Measurements from ENCODE around the gene NOMO2.
"Not testable (repeated sequence)": the region's sequence is repeated elsewhere in the genome, so short reads cannot be mapped to it uniquely, and the experiment has no call there.

The NOMO2 gene

GRCh38 chr16:18591908-18592307 is 30.0 kb upstream of the NOMO2 start:
- not testable (repeated sequence) for H3K36me3 ChIP-seq (ENCODE audit: insufficient read depth, insufficient read length, low read length); H3K9me3 ChIP-seq (ENCODE audit: insufficient read depth, low read length); H3K27me3 ChIP-seq (ENCODE audit: insufficient read depth, insufficient read length); H3K4me3 ChIP-seq (ENCODE audit: insufficient read length, low read depth); H3K4me1 ChIP-seq (ENCODE audit: insufficient read depth, insufficient read length); H3K9ac ChIP-seq (ENCODE audit: insufficient read length, low read depth); DNase-seq (ENCODE audit: low read depth, low spot score)

GRCh38 chr16:18591441-18591840 is 29.5 kb upstream of the NOMO2 start:
- not testable (repeated sequence) for H3K4me1 ChIP-seq (ENCODE audit: insufficient read depth, insufficient read length); H3K27me3 ChIP-seq (ENCODE audit: insufficient read depth, insufficient read length); H3K4me3 ChIP-seq (ENCODE audit: insufficient read length, low read depth); H3K9ac ChIP-seq (ENCODE audit: insufficient read length, low read depth); H3K36me3 ChIP-seq (ENCODE audit: insufficient read depth, insufficient read length, low read length); DNase-seq (ENCODE audit: low read depth, low spot score); H3K9me3 ChIP-seq (ENCODE audit: insufficient read depth, low read length)

GRCh38 chr16:18589806-18590205 is 27.9 kb upstream of the NOMO2 start:
- not testable (repeated sequence) for H3K9me3 ChIP-seq (ENCODE audit: insufficient read depth, low read length); DNase-seq (ENCODE audit: low read depth, low spot score); H3K9ac ChIP-seq (ENCODE audit: insufficient read length, low read depth); H3K4me1 ChIP-seq (ENCODE audit: insufficient read depth, insufficient read length); H3K4me3 ChIP-seq (ENCODE audit: insufficient read length, low read depth); H3K36me3 ChIP-seq (ENCODE audit: insufficient read depth, insufficient read length, low read length); H3K27me3 ChIP-seq (ENCODE audit: insufficient read depth, insufficient read length)

- not testable (repeated sequence) for DNase-seq (ENCODE audit: low read depth, low spot score); H3K36me3 ChIP-seq (ENCODE audit: insufficient read depth, insufficient read length, low read length); H3K9ac ChIP-seq (ENCODE audit: insufficient read length, low read depth); H3K4me3 ChIP-seq (ENCODE audit: insufficient read length, low read depth); H3K9me3 ChIP-seq (ENCODE audit: insufficient read depth, low read length); H3K27me3 ChIP-seq (ENCODE audit: insufficient read depth, insufficient read length); H3K4me1 ChIP-seq (ENCODE audit: insufficient read depth, insufficient read length)
Measured at GRCh38 chr16:18586560-18587540, 25.0 kb upstream of the NOMO2 start.

- not testable (repeated sequence) for H3K4me3 ChIP-seq (ENCODE audit: insufficient read length, low read depth); H3K4me1 ChIP-seq (ENCODE audit: insufficient read depth, insufficient read length); H3K9me3 ChIP-seq (ENCODE audit: insufficient read depth, low read length); H3K36me3 ChIP-seq (ENCODE audit: insufficient read depth, insufficient read length, low read length); H3K27me3 ChIP-seq (ENCODE audit: insufficient read depth, insufficient read length); H3K9ac ChIP-seq (ENCODE audit: insufficient read length, low read depth); DNase-seq (ENCODE audit: low read depth, low spot score)
Measured at GRCh38 chr16:18585789-18586188, 23.9 kb upstream of the NOMO2 start.

GRCh38 chr16:18582902-18583301 is 21.0 kb upstream of the NOMO2 start:
- TF ChIP-seq SUZ12 (IDR thresholded peaks at IDR 0.05; ENCODE audit: extremely low read depth, insufficient read depth, insufficient read length) (no peak), YY1 (IDR thresholded peaks at IDR 0.05; ENCODE audit: insufficient read depth, insufficient read length) (no peak), ZNF274 (IDR thresholded peaks at IDR 0.05; ENCODE audit: low read depth, low read length) (no peak)
- H3K27me3 ChIP-seq (ENCODE audit: insufficient read depth, insufficient read length), result no peaks in the 10 kb centered on the region
- no peaks in the 10 kb centered on the region for H3K9me3 ChIP-seq (ENCODE audit: insufficient read depth, low read length)
- H3K4me1 ChIP-seq (ENCODE audit: insufficient read depth, insufficient read length), result no peaks in the 10 kb centered on the region
- H3K36me3 ChIP-seq (ENCODE audit: insufficient read depth, insufficient read length, low read length), result no peaks in the 10 kb centered on the region
- DNase-seq (ENCODE audit: low read depth, low spot score), result no peak
- H3K9ac ChIP-seq (ENCODE audit: insufficient read length, low read depth), result no peak overlapping the region
- H3K4me3 ChIP-seq (ENCODE audit: insufficient read length, low read depth), result no peak overlapping the region

GRCh38 chr16:18580396-18580795 is 18.5 kb upstream of the NOMO2 start:
- H3K4me1 ChIP-seq (ENCODE audit: insufficient read depth, insufficient read length); H3K27me3 ChIP-seq (ENCODE audit: insufficient read depth, insufficient read length); H3K9me3 ChIP-seq (ENCODE audit: insufficient read depth, low read length); H3K36me3 ChIP-seq (ENCODE audit: insufficient read depth, insufficient read length, low read length); H3K9ac ChIP-seq (ENCODE audit: insufficient read length, low read depth); H3K4me3 ChIP-seq (ENCODE audit: insufficient read length, low read depth); DNase-seq (ENCODE audit: low read depth, low spot score): not testable (repeated sequence)

GRCh38 chr16:18579261-18579660 is 17.4 kb upstream of the NOMO2 start:
- not testable (repeated sequence) for H3K4me1 ChIP-seq (ENCODE audit: insufficient read depth, insufficient read length); H3K4me3 ChIP-seq (ENCODE audit: insufficient read length, low read depth); H3K9me3 ChIP-seq (ENCODE audit: insufficient read depth, low read length); H3K36me3 ChIP-seq (ENCODE audit: insufficient read depth, insufficient read length, low read length); H3K9ac ChIP-seq (ENCODE audit: insufficient read length, low read depth); DNase-seq (ENCODE audit: low read depth, low spot score); H3K27me3 ChIP-seq (ENCODE audit: insufficient read depth, insufficient read length)

GRCh38 chr16:18577942-18578341 is 16.0 kb upstream of the NOMO2 start:
- not testable (repeated sequence) for H3K4me3 ChIP-seq (ENCODE audit: insufficient read length, low read depth); H3K36me3 ChIP-seq (ENCODE audit: insufficient read depth, insufficient read length, low read length); DNase-seq (ENCODE audit: low read depth, low spot score); H3K9ac ChIP-seq (ENCODE audit: insufficient read length, low read depth); H3K4me1 ChIP-seq (ENCODE audit: insufficient read depth, insufficient read length); H3K9me3 ChIP-seq (ENCODE audit: insufficient read depth, low read length); H3K27me3 ChIP-seq (ENCODE audit: insufficient read depth, insufficient read length)

GRCh38 chr16:18575945-18576344 is 14.0 kb upstream of the NOMO2 start:
- H3K27me3 ChIP-seq (ENCODE audit: insufficient read depth, insufficient read length); H3K4me3 ChIP-seq (ENCODE audit: insufficient read length, low read depth); DNase-seq (ENCODE audit: low read depth, low spot score); H3K9ac ChIP-seq (ENCODE audit: insufficient read length, low read depth); H3K9me3 ChIP-seq (ENCODE audit: insufficient read depth, low read length); H3K4me1 ChIP-seq (ENCODE audit: insufficient read depth, insufficient read length); H3K36me3 ChIP-seq (ENCODE audit: insufficient read depth, insufficient read length, low read length): not testable (repeated sequence)

- not testable (repeated sequence) for H3K27me3 ChIP-seq (ENCODE audit: insufficient read depth, insufficient read length); H3K9ac ChIP-seq (ENCODE audit: insufficient read length, low read depth); H3K36me3 ChIP-seq (ENCODE audit: insufficient read depth, insufficient read length, low read length); H3K4me1 ChIP-seq (ENCODE audit: insufficient read depth, insufficient read length); H3K9me3 ChIP-seq (ENCODE audit: insufficient read depth, low read length); H3K4me3 ChIP-seq (ENCODE audit: insufficient read length, low read depth); DNase-seq (ENCODE audit: low read depth, low spot score)
Measured at GRCh38 chr16:18575298-18575917, 13.5 kb upstream of the NOMO2 start.
